Adipose tissue (tissue), 3 donors: ENCODE data around the gene SCNN1A. TPM values are rescaled to one million over a fixed set of nuclear protein-coding genes. Genes with fewer than 3 reads are reported as not detected.

Experiments used
- H3K27ac ChIP-seq: one replicate; pipeline ENCODE4 v1.5.1; 2013; ENCODE audit warnings: low read depth, low read length
- WGBS, 3 donors: extraction: QIAGEN DNeasy Blood & Tissue Kit; methylation state at CpG; one replicate each; pipeline ENCODE4 v1.1.7; 2013; 5-methylcytosine and 5-hydroxymethylcytosine counted together
- polyA plus RNA-seq, 3 donors: library from polyadenylated mRNA; stranded (reverse); fragments of 200-250 nt; gene quantifications; one replicate each; pipeline ENCODE4 v1.2.3, GENCODE V29; 2013
- donor health status: healthy with polysubstance abuse.
- donor health status: Bipolar disorder and iron deficiency.
- donor health status: healthy.

SCNN1A gene
- polyA plus RNA-seq, 3 donors, result 1.0 to 17.0 (median 5.0) TPM

DNA sequence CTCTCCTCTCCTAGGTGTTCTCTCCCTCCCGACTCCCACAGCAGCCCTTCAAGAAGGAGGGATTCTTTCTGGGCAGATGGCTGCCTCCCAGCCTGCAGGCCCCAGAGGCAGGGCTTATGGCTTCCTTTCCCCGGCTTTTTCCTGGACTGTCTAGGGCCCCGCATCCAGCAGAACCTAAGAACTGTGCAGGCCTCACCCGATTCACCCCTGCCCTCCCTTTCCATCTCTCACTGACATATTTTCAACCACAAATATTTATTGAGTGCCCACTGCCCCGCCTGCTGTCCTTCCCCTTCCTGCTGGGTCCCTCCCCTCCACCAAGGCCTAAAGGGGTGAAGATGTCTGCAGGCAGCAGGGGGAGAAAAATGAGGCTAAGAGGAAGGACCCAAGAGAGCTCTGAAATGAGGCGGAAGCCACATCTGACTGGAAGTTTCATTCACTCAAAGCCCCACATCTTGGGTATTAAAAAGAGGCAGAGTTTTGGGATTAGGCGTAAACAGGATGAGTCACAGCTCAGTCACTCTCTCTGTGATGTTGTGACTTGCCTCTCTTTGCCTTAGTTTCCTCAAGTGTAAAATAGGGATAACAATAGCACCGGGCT, 2.9 kb downstream of the SCNN1A start:
- 23 to 47% (median 37%) methylated on average over 8 of the region's 8 CpGs for whole genome bisulfite sequencing, 3 donors
- H3K27ac ChIP-seq, result no peak overlapping the region

DNA sequence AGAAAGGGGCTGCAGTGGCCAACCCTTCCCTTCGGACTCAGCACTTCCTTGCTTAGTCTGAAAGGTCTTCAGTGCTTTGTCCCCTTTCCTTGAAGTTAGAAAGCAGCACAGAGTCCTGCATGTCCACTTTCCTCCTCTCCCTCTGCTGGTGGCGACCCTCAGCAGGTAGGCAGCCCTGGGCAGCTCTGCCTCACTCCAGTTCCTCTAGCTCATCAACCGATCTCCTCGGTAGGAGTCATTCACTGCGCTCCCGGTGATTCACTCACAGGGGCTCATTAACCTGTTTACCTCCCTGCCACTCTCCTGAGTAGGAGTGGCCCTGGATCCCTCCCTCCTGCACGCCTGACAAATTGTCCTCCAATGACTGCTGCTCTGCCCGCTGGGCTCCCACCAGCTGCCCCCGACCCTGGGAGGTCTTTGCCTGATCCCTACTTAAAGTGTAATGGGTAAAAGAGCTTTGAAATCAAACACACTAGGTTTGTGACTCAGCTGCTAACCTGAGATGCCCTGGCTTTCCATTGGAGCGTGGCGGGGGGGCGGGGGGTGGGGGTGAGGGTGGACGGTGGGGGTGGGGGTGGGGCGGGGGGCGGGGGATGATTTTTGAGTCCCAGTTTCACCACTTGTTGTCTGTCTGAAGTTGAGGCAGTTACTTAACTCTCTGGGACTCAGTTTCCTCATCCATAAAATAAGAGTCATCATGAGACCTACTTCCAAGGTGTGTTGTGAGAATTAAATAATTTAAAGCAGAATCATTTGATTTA, 4.2 kb downstream of the SCNN1A start:
- H3K27ac ChIP-seq, result no peak overlapping the region
- 31 to 73% (median 70%) methylated on average over 14 to 15 of the region's 15 CpGs for WGBS, 3 donors

DNA sequence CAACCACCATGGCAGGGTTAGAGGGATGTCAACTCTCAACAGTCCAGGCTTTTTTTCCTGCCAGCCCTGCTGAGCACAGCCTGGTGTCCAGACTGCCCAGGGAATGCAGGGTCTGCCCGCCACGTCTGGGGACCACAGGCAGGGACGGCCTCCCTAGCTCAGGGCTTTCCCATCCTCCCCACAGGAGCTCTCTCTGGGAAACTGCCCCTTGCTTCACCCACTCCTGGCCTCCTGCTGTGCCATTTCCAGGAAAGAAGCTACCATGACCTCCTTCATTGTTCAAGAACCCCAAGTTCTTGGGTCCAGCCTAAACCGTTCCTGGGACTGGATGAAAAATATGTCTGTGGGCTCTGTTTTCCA, 4.8 kb downstream of the SCNN1A start:
- no peak overlapping the region for H3K27ac ChIP-seq
- WGBS, 3 donors, result 66 to 95% (median 95%) methylated on average over 4 of the region's 4 CpGs

DNA sequence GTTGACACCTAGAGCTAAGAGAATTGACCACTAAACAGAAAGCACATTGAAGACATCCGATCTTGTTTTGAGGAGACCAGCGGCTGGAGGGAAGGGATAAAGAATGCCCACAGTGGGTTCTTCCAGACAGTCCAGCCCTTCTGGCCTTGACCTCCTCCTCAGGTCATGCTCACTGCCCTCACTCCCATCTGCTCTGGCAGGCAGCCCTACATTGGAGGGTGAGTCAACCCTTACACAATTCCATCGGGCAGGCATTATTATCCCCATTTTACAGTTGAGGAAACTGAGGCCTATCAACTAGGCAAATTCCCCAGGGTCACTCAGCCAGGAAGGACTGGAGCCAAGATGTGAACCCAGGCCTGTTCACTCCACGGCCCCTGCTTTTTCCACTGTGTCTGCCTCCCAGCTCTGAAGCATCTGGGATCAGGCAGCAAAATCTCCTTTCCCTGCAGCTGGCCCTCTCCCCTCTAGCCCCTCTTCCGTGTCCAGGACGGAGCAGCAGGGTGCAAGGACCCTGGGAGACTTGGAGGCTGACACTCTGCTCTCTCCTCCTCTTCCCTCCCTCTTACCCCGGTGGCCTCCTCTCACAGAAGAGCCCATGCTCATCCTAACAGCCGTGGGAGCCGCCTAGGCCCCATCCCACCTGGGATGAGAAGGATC, 5.3 kb downstream of the SCNN1A start:
- 85 to 91% (median 91%) methylated on average over 9 of the region's 9 CpGs for WGBS, 3 donors
- H3K27ac ChIP-seq, result no peak overlapping the region

DNA sequence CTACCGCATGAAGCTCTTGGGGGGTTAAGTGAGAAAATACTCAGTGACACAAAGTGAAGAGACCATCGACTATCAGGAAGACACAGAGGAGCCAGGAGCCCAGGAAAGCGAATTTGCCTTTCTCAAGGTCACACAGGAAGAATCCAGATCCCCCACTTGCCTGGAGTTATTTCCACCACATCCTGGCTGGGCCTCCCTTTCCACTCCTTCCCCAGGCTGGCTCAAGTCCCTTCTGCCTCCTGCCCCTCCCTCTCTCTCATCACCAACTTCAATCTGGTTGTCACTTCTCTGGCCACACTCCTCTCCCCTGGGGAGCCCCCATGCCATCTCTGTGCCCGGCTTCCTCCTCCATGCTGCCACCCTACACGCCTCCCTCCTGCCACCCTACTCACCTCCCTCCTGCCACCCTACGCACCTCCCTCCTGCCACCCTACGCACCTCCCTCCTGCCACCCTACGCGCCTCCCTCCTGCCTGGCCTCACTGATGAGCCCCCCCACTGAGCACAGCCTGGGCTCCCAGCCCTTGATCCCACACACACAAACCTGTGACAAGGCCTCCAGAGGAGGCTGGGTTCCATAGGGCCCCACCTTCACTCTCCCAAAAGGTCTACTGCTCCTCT, 6.3 kb downstream of the SCNN1A start:
- H3K27ac ChIP-seq, result no peak overlapping the region
- 74 to 86% (median 84%) methylated on average over 9 of the region's 9 CpGs for WGBS, 3 donors

DNA sequence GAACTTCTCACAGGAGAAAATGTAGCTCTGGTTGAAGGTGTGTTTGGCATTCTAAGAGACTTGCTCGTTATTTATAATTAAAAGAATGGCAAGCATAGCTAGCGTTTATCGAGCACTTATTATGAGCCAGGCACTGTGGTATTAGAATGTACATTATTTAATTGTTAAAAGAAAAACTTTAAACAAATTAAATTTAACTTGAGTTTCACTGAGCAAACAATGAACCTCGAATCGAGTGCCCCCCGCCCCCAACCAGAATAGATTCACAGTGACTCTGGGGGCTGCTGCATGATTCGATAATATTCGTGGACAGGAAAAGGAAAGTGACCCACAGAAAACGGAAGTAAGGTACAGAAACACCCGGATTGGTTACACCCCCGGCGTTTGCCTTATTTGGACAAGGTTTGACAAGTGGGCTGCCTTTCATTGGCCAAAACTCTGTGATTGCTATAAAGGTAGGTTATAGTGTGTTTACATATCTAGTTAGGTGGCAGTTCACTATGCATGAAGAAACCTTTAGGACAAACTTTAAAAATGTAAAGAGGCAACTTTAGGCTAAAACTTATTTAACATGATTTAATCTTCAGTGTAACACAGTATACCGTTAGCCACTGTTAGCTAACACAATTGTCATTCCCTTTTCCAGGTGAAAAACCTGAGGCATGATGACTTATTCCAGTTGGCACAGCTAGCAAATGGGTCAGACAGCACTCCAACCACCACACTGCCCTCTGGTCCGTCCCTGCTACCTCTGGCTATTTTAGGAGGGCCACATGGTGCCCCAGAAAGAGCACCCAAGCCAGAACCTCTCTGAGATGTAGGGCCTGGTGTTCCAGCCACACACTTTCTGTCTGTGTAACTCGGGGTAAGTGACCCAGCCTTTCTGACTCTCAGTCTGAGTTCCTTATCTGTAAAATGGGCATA, 7.1 kb downstream of the SCNN1A start:
- 52 to 76% (median 54%) methylated on average over 15 of the region's 15 CpGs for WGBS, 3 donors
- H3K27ac ChIP-seq, result no peak overlapping the region

GRCh38 chr12:6367065-6367968, 8.0 kb downstream of the SCNN1A start:
- H3K27ac ChIP-seq, result no peak overlapping the region

GRCh38 chr12:6364044-6364374, 11.4 kb downstream of the SCNN1A start:
- 12 to 27% (median 12%) methylated on average over 15 of the region's 15 CpGs for WGBS, 3 donors
- H3K27ac ChIP-seq, result no peak overlapping the region

More at GRCh38 chr12:6367065-6367968, 8.0 kb downstream of the SCNN1A start:
- 45 to 59% (median 48%) methylated on average over 11 of the region's 11 CpGs for WGBS, 3 donors

- 1 to 5% (median 3%) methylated on average over 51 to 59 of the region's 59 CpGs for WGBS, 3 donors
- H3K27ac ChIP-seq, result peak overlapping the region; percentile 87
Observed at GRCh38 chr12:6363330-6364043, 11.9 kb downstream of the SCNN1A start.

DNA sequence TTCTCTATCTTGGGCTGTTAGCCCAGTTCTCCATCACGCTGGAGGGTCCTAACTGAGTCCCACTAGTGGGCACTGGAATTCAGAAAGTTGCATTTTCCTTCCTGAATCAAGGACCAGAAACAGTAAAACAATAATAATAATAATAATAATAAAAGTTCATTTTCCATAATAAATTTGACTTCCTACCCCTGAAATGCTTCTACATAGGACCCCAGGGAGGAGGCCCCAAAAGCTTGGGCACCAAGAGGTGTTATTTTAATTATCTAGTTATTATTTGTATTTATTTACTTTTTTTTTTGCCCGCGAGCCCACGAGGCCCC, 12.4 kb downstream of the SCNN1A start:
- peak overlapping the region; percentile 87 for H3K27ac ChIP-seq
- WGBS, 3 donors, result 8 to 15% (median 13%) methylated on average over 4 of the region's 4 CpGs

DNA sequence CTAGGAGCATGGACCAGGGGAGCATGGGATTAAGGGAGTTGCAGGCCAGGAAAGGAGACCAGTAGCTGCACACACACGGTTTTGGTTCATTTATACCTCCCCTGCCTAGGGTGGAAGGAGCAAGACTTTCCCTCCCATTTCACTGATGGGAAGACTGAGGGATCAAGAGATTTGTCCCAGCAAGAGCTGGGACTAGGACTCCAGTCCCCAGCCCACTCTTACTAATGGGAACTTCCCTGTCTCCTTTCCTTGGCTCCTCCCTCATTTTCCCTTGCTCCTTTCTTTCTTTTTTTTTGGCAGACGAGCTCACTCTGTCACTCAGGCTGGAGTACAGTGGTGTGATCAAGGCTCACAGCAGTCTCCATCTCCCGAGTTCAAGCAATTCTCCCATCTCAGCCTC, 13.0 kb downstream of the SCNN1A start:
- WGBS, 3 donors, result 63 to 66% (median 65%) methylated on average over 3 of the region's 3 CpGs
- no peak overlapping the region for H3K27ac ChIP-seq

DNA sequence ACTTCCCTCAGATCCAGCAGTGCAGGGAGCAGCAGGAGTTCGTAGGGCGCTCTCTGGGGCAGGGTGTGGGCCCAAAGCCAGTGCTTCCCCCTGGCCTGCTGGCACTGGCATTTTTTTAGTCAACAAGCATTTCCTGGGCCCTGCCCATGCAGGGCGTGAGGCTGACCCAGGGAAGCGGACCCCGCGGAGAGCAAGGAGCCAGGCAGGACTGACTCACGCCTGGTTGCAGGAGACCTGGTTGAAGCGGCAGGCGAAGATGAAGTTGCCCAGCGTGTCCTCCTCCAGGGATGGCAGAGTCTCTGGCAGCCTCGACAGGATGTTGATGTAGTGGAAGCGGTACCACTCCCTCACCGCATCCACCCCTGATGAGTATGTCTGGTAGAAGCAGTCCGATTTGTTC, 13.5 kb downstream of the SCNN1A start:
- WGBS, 3 donors, result 66 to 81% (median 67%) methylated on average over 14 of the region's 14 CpGs
- H3K27ac ChIP-seq, result no peak overlapping the region

GRCh38 chr12:6360578-6361490, 14.5 kb downstream of the SCNN1A start:
- H3K27ac ChIP-seq, result no peak overlapping the region
- 67 to 78% (median 71%) methylated on average over 10 to 11 of the region's 11 CpGs for WGBS, 3 donors

- WGBS, 3 donors, result 62 to 89% (median 88%) methylated on average over 7 of the region's 7 CpGs
- no peak overlapping the region for H3K27ac ChIP-seq
Observed at GRCh38 chr12:6360080-6360571, 15.2 kb downstream of the SCNN1A start.

DNA sequence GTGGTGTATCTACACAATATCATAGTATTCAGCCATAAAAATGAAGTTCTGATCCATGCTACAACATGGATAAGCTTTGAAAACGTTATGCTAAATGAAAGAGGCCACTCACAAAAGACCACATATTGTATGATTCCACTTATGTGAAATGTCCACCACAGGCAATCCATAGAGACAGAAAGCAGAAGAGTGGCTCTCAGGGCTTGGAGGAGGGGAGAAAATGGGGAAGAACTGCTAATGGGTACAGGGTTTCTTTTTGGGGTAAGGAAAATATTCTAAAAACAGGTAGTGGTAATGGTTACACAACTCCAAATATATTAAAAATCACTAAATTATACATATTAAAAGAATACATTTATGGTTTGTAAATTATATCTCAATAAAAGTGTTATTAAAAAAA, 16.5 kb downstream of the SCNN1A start:
- H3K27ac ChIP-seq, result no peak overlapping the region
- 61 to 70% (median 63%) methylated on average over 1 of the region's 1 CpG for WGBS, 3 donors

DNA sequence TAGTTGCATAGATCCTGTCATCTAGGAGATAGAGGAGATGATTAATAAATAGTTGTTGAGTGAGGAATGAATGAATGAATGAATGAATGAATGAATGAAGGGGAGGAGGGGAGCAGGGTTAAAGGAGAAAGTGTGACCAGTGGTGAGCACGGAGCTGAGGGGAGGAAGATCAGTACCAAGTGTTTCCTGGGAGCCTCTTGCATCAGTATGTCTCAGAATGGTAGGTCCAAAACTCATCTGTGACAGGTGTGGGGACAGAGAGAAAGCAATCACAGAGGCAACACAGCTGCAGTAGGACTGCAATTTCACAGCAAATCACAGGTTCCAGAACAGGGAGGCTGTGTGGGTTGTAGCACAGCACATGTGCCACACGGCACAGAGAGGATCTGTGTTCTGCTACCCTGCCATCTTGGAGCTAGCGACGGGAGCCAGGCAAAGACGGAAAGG, 19.0 kb downstream of the SCNN1A start:
- 87 to 90% (median 88%) methylated on average over 5 of the region's 5 CpGs for WGBS, 3 donors

More for the DNA sequence above, 19.0 kb downstream of the SCNN1A start:
- H3K27ac ChIP-seq, result no peak overlapping the region
